Keratinocyte (primary cell): Measurements from ENCODE around the gene CASQ1. TPM values are rescaled to one million over a fixed set of nuclear protein-coding genes. Genes with fewer than 3 reads are reported as not detected.

Experiments
- DNase-seq: peaks from one replicate; pipeline ENCODE4 v3.0.0-alpha.2; 2011; ENCODE audit warnings: low read depth, missing footprints, low spot score
- FAIRE-seq: peaks from 2 replicates; lab custom pipeline; 2011; peaks lifted over from hg19 to GRCh38; lab: Jason Lieb, UNC
- H2AFZ ChIP-seq: 2 replicates; pipeline ENCODE4 v1.6.0; 2012; ENCODE audit warnings: low read length, control low read depth, inconsistent platforms; ENCODE audit not compliant: control insufficient read depth
- H3K27ac ChIP-seq: 2 replicates; pipeline ENCODE4 v1.5.1; 2011; ENCODE audit warnings: low read length; ENCODE audit not compliant: control insufficient read depth, insufficient read depth
- H3K27me3 ChIP-seq: 3 replicates; pipeline ENCODE4 v1.6.0; 2011; ENCODE audit warnings: low read length; ENCODE audit not compliant: control insufficient read depth, insufficient read depth; ENCODE audit errors: extremely low read depth
- H3K36me3 ChIP-seq, 2 experiments: 2 replicates in 1 of 2; 3 replicates in 1 of 2; pipeline ENCODE4 v1.5.1; 2011; ENCODE audit warnings: low read length in 2 of 2, mild to moderate bottlenecking in 1 of 2; ENCODE audit not compliant: control insufficient read depth in 2 of 2, insufficient read depth in 2 of 2; ENCODE audit errors: extremely low read depth in 1 of 2
- H3K4me1 ChIP-seq: 3 replicates; pipeline ENCODE4 v1.5.1; 2011; ENCODE audit warnings: low read length; ENCODE audit not compliant: control insufficient read depth, insufficient read depth; ENCODE audit errors: extremely low read depth
- H3K4me2 ChIP-seq: 3 replicates; pipeline ENCODE4 v1.6.0; 2011; ENCODE audit warnings: low read depth, low read length; ENCODE audit not compliant: control insufficient read depth, insufficient read depth; ENCODE audit errors: extremely low read depth
- H3K4me3 ChIP-seq, 3 experiments: fragments of 200-600 bp in 1 of 3; sonication (generic) in 1 of 3; 2 replicates in 2 of 3; 3 replicates in 1 of 3; pipeline ENCODE4 v1.5.1; 2011 to 2016; ENCODE audit warnings: low read length in 3 of 3, mild to moderate bottlenecking in 3 of 3, control low read depth in 2 of 3, inconsistent platforms in 1 of 3, low read depth in 1 of 3, mixed read lengths in 1 of 3, mixed run types in 1 of 3, moderate library complexity in 1 of 3; ENCODE audit not compliant: control insufficient read depth in 2 of 3, insufficient read depth in 2 of 3; ENCODE audit errors: extremely low read depth in 1 of 3
- H3K79me2 ChIP-seq: 2 replicates; pipeline ENCODE4 v1.6.0; 2012; ENCODE audit warnings: low read length; ENCODE audit not compliant: control insufficient read depth, insufficient read depth
- H3K9ac ChIP-seq: 3 replicates; pipeline ENCODE4 v1.6.0; 2011; ENCODE audit warnings: low read length; ENCODE audit not compliant: control insufficient read depth, insufficient read depth; ENCODE audit errors: extremely low read depth
- H3K9me1 ChIP-seq: 3 replicates; pipeline ENCODE4 v1.6.0; 2011; ENCODE audit warnings: low read length; ENCODE audit not compliant: control insufficient read depth, insufficient read depth; ENCODE audit errors: extremely low read depth
- H3K9me3 ChIP-seq: 2 replicates; pipeline ENCODE4 v1.5.1; 2012; ENCODE audit warnings: low read depth, low read length; ENCODE audit not compliant: control insufficient read depth
- H4K20me1 ChIP-seq: 3 replicates; pipeline ENCODE4 v1.6.0; 2011; ENCODE audit warnings: low read length; ENCODE audit not compliant: control insufficient read depth, insufficient read depth; ENCODE audit errors: extremely low read depth
- CTCF ChIP-seq, 3 experiments: IDR thresholded peaks in 1 of 3; conservative IDR thresholded peaks in 1 of 3; optimal IDR thresholded peaks in 1 of 3; 2 replicates in 2 of 3; 3 replicates in 1 of 3; pipeline versions ENCODE3 to v1.5.1; 2011; ENCODE audit warnings: low read length in 3 of 3, mild to moderate bottlenecking in 3 of 3, moderate library complexity in 2 of 3, control low read depth in 1 of 3, inconsistent platforms in 1 of 3; ENCODE audit not compliant: insufficient read depth in 2 of 3; ENCODE audit errors: extremely low read depth in 1 of 3
- EZH2 ChIP-seq: IDR thresholded peaks from one replicate; pipeline ENCODE4 v1.6.1; 2012; ENCODE audit warnings: inconsistent platforms, mild to moderate bottlenecking, low read length, moderate library complexity
- dilution Hi-C: fragments of 300-500 bp; cut with MboI; formaldehyde crosslinking; loops from one replicate; pipeline ENCODE4 v1.7.0; 2020; ENCODE audit warnings: low sequenced_read_pairs; ENCODE audit not compliant: extremely low pct_ligation_motif_present
- polyA plus RNA-seq, 5 experiments: library from polyadenylated mRNA; depleted of rRNA in 3 of 5; stranded (reverse) in 3 of 5; stranded (forward) in 1 of 5; unstranded in 1 of 5; fragments of >200 nt; gene quantifications; 1 replicate in 1 of 5; 2 replicates in 3 of 5; 3 replicates in 1 of 5; pipeline versions ENCODE4 v1.2.1 to v1.2.3, GENCODE V29; 2011 to 2012; ENCODE audit warnings: missing spikeins in 2 of 5, low read depth in 1 of 5, low replicate concordance in 1 of 5

Gene CASQ1
- polyA plus RNA-seq, 1 donor (not counting 4 experiments of a cell fraction or from before 2014, with no cell fraction given): not detected

DNA sequence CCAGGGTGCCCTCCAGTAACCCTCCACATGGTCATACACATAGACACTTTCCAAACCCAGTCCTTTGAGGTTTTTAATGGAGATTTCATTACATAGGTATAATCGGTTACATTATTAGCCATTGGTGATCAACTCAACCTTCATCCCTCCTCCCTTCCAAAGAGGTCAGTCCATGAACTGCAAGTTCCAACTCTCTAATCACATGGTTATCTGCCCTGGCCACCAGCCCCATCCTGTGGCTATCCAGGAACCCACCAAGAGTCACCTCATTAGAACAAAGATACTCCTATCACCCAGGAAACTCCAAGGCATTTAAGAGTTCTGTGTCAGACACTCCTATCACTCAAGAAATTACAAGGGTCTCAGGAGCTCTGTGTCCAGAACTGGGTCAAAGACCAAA is 26.8 kb upstream of the CASQ1 start:
- Histone ChIP-seq H3K9me3 (no peaks in the 10 kb centered on the region), H3K4me1 (no peaks in the 10 kb centered on the region), H2AFZ (no peak overlapping the region), H3K4me3 (no peak overlapping the region), H3K79me2 (no peaks in the 10 kb centered on the region), H3K27me3 (peaks cover 5% of the 10 kb centered on the region), H4K20me1 (no peaks in the 10 kb centered on the region), H3K4me2 (no peak overlapping the region), H3K27ac (no peak overlapping the region), H3K9me1 (no peaks in the 10 kb centered on the region), H3K9ac (no peak overlapping the region), H3K36me3 (no peaks in the 10 kb centered on the region)
- no peak for FAIRE-seq
- dilution Hi-C loops: no loop called here
- DNase-seq: no peak
- TF ChIP-seq EZH2: no peak
- TF ChIP-seq CTCF (optimal IDR thresholded peaks at IDR 0.05 in 1 of 3, IDR thresholded peaks at IDR 0.05 in 1 of 3, conservative IDR thresholded peaks at IDR 0.05 in 1 of 3; ENCODE audit: extremely low read depth in 1 of 3, insufficient read depth in 2 of 3, low read length in 3 of 3): no peak

GRCh38 chr1:160164121-160164520 is 26.3 kb upstream of the CASQ1 start:
- Histone ChIP-seq H3K4me3 (no peak overlapping the region), H2AFZ (no peak overlapping the region), H3K9me1 (no peaks in the 10 kb centered on the region), H3K27ac (no peak overlapping the region), H4K20me1 (no peaks in the 10 kb centered on the region), H3K36me3 (no peaks in the 10 kb centered on the region), H3K27me3 (peaks cover 5% of the 10 kb centered on the region), H3K4me1 (no peaks in the 10 kb centered on the region), H3K4me2 (no peak overlapping the region), H3K9ac (no peak overlapping the region), H3K79me2 (no peaks in the 10 kb centered on the region), H3K9me3 (no peaks in the 10 kb centered on the region)
- FAIRE-seq: no peak
- dilution Hi-C loops: no loop called here
- no peak for DNase-seq
- TF ChIP-seq CTCF (optimal IDR thresholded peaks at IDR 0.05 in 1 of 3, IDR thresholded peaks at IDR 0.05 in 1 of 3, conservative IDR thresholded peaks at IDR 0.05 in 1 of 3; ENCODE audit: extremely low read depth in 1 of 3, insufficient read depth in 2 of 3, low read length in 3 of 3) (no peak), EZH2 (no peak)
